GM18520 (cell line): Measurements from ENCODE around the gene GON4L.
"Not testable (repeated sequence)": the region's sequence is repeated elsewhere in the genome, so short reads cannot be mapped to it uniquely, and the experiment has no call there.

ENCODE experiments used
- ATAC-seq: cut with Tn5 transposase; IDR thresholded peaks from one replicate; pipeline ENCODE4 v1.9.1; 2021; ENCODE audit not compliant: unreplicated experiment

Gene GON4L

DNA sequence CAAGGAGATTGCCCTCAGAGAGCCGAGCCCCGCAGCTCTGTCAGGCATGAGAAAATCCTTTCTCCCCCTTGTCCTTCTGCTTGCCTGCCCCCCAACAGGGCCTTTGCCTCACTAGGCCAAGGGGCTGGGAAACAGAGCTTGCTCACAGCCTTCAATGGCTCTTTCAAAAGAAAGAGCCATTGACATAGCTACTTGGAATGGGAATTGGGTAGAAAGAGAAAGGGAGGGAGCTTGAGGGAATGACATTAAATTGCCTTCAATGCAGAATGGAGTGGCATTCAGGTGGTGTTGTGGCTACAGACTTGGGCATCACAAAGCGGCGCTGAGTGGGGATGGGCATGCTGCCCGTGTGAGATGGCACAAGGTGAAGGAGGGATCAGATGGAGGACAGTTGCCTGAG, 15.5 kb upstream of the GON4L start:
- no peak for ATAC-seq

DNA sequence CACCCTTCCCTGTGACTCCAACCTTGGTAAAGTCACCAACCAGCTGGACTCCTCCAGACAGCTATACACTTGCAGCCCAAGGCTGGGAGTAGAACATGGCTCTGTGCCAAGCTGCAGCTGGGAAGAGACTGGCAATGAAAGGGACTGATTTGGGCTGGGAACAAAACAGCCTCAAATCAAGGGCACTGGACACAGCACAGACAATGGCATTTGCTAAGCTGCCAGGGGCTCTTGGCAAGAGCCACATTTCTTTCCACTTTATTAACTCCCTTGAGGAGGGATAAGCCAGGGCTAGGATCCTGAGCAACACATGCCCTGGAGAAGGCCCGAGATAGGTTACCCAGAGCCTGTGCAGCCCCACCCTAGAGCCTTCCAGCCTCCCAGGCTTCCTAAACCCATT, 14.4 kb upstream of the GON4L start:
- no peak for ATAC-seq

DNA sequence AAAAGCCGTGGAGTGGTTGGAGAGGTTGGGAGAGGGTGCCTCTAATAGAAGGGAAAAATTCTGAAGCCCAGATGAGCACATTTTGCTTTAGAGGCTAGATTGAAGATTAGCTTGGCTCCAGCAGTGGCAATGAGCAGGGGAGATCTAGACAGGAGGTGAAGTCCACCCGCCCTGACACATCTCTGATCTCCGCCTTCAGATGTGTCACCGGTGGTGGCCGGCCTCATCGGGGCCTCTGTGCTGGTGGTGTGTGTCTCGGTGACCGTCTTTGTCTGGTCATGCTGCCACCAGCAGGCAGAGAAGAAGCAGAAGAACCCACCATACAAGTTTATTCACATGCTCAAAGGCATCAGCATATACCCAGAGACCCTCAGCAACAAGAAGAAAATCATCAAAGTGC, 10.8 kb upstream of the GON4L start:
- ATAC-seq: no peak

DNA sequence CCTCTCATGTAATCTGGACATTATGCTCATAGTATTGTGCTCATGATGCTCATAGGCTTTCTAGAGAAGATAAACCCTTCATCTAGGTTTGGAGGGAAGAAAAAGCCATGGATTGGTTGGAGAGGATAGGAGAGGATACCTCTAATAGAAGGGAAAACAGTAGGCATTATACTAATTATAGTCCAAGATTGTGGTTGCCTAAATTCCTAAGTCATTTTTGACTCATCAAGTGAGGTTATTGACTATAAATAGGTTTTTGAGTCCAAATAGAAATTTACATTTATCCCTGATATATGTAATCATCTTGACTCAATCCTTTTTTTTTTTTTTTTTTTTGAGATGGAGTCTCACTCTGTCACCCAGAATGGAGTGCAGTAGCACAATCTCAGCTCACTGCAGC, 7.4 kb upstream of the GON4L start:
- no peak for ATAC-seq

DNA sequence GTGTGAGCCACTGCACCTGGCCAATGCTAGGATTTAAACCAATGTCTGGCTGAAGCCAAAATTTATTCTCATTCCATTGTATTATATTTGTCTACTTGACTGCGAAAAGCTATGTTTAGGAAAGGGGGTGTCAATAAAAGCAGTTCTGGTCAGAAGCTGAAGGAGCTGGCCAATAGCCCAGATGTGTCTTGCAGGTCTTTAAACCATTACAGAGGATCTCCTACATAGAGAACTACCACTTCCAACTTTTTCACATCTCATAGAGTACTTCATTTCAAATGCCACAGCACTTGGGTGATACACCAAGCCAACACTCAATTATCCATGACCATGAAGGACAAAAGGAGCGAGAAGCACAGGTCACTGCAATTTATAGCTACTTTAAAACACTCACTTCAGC, 4.9 kb upstream of the GON4L start:
- no peak for ATAC-seq

DNA sequence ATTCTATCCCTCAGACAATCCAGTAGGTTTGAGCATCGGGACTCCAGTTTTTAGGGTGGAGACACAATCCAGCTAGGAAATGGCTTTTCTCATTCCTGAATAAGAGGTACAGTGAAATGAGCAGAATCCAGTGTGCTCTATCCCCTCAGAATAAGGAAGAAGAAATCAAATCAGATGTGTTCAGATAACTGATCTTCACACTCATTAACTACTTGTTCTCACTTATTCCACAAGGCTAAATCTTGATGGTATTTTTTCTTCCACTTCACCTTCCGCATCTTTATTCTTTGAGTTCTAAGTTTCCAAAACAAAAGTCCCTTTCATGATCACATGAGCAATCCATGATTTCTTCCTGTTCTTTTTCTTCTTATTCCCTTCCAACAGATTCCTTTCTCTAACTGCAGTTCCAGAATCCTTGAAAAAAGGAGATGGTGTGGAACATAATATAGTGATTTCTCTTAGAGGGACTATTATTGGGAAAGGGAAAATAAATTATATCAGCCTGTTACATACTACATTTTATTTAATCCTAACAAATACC, 4.0 kb upstream of the GON4L start:
- ATAC-seq: no peak

DNA sequence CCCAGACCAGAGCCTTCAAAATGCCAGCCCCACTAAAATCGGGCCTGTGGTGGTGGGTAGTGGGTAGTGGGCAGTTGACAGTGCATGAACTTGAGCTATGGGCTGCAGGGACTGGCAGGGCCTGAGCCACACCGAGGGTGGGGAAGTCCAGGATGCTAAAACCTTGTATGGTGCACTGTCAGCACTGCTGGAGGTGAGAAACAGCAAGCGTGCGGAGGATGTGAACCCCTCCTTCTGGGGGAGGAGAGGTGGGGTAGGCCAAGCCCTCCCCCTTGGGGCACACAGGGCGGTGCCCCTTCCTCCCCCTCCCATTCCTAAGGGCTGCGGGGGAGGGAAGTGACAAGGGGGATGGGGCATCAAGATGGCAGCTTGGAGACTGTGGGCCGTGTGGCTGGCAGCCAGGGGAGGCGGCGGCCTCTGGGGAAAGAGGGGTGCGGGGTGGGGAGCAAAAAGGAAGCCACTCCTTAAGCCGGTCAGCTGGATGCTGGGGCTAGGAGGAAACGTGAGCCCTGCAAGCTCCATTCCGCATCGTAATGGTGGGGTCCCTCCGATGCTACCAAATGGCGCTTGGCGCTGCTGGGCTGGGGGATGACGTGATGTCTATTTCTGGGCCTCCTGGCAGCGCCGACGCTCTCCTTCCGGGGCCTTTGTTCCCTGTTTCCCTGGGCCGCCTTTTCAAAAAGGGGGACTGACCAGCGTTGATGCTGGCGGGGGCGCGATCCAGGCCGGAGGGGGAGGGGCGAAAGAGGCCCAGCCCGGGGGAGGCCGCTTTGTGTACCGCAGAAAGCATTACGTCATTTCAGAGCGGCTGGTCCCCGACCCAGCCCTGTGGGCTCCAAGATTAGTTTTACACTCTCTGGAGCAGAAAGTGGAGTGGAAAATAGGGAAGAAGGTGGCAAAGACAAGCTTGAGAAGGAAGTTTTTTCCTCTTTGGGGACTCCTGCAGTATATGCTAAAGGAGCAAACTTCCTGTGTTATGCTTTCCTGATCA, 3.2 kb upstream of the GON4L start:
- no peak for ATAC-seq

DNA sequence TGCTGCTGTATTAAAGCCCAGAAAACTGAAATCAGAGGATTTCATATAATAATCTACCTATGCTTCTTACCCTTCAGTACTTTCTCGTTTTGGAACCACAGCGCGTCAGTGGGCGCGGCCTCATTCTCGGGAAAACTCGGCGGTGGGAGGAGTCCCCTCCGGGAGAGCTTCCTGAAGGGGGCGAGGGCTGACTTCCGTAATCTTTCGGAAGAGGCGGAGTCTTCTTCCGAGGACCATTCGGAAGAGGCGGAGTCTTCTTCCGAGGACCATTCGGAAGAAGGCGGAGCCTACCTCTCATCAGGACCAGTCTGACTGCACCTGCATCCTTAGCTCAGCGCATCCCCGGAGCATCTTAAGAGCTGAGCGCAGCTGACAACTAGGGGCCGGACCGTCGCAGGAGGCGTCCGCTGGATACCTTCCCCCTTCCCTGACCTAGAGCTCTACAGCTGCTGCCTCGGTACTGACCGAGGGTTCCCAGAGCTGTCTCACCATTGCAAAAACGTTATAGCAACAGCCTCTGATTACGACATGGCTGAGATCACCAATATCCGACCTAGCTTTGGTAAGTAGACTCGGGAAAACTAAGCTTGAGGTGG, 2.3 kb upstream of the GON4L start, which contains the start of gene SYT11:
Gene SYT11, plus strand, starts transcription at position 334 of the 596 bp plus-strand sequence. Its CDS starts 195 bp downstream, at position 529.
- peak; percentile 72 for ATAC-seq

DNA sequence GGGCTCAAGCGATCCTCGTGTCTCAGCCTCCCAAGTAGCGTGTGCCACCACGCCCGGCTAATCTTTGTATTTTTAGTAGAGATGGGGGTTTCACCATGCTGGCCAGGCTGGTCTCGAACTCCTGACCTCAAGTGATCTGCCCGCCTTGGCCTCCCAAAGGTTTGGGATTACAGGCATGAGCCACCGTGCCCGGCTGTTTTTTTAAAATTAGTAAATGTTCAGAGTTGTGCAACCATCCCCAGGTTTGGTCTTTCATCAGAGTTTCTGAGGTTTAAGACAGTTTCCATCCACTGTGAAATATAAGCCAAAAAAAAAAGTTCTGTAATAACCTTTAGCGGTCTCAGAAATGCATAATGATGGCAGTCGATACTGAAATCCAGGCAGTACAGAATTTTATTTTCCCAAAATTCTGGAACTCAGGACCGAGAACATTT, 1.8 kb upstream of the GON4L start:
- peak; percentile 3 for ATAC-seq

DNA sequence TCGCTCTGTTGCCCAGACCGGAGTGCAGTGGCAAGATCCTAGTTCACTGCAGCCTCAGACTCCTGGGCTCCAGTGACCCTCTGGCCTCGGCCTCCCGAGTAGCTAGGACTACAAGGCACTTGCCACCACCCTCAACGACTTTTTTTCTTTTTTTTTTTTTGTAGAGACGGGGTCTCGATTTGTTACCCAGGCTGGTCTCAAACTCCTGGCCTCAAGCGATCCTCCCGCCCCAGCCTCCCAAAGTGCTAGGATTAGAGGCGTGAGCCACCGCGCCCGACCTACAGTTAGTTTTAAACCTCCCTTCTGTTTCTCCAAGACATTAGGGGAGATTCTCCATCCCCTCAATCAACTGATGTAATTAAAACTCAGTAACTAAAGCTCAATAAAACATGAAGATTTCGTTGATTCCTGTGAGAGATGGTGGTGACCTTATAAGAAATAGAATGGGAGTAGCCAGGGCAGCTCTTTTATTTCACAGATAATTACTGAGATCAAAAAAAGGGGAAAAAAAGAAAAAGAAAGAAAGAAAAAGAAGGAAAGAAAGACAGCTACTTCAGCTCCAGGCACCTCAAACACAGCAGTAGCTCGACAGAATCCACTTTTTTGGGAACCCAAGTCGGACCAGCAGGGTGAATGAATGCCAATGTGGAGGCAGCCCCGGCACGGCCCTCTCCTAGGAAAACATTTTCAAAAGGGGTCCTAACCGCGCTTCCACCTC, 598 bp downstream of the GON4L start:
- ATAC-seq: no peak

DNA sequence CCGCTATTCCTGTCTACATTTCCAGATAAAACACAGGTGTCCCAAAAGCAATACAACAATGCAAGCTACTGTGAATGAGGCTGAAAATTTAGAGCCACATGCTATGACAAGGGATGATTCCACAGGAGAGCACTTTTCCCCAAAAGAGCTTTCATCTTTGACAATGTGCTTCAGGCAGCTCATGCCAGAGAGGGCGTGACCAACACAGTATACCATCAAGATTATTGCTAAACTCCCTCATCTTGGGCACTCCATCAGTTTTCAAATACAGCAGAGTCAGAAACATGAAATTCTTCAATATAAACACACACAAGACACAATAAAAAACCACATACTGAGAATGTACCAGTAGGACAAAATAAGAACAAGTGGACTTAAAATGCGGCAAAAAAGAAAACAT, 6.7 kb downstream of the GON4L start:
- no peak for ATAC-seq

DNA sequence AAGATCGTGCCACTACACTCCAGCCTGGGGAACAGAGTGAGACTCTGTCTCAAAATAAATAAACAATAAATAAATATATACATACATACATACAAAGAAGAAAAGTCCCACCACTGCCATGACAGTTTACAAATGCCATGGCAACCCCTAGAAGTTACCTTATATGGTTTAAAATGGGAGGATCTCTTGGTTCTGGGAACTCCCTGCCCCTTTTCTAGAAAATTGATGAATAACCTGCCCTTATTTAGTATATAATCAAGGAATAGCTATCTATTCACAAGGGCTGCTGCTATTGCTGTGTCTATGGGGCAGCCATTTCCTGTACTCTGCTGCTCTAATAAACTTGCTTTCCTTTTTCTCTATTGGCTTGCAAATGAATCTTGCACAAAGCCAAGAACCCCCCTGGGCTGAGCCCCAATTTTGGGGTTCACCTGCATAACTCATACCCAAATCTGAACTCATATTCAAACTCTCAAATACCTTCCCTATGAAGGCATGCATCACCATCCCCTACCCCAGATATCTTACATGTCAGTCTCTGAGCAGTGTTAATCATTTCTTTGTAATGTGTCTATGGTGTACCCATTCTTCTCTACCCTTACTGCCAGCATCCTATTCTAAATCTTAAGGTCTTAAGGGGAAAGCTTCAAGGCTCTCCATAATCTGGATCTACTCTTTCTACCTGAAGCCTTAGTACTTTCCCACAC, 9.0 kb downstream of the GON4L start:
- ATAC-seq: no peak

DNA sequence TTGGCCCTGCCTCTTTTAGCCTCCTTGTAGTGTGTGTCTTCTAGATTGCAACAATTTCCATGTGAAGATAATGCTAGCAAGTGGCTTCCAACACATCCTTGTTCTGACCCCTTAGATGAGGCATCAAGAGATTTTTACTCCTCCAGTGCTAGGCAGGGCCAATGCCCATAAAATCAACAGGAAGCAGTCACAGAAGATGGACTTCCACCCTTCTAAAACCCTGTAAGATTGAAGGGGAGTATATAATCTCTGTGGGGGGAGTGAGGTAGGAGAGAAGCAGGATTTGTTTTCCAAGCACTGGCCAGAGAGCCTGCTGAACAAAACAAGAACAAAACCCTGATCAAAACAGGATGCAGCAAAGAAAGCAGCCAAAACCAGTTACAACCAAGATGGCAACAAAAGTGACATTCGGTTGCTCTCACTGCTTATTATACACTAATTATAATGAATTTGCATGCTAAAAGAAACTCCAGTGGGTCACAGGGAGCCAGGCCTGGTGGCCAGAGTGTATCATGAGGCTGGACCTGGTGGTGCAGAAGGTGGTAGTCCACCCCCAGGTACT, 12.1 kb downstream of the GON4L start:
- no peak for ATAC-seq

DNA sequence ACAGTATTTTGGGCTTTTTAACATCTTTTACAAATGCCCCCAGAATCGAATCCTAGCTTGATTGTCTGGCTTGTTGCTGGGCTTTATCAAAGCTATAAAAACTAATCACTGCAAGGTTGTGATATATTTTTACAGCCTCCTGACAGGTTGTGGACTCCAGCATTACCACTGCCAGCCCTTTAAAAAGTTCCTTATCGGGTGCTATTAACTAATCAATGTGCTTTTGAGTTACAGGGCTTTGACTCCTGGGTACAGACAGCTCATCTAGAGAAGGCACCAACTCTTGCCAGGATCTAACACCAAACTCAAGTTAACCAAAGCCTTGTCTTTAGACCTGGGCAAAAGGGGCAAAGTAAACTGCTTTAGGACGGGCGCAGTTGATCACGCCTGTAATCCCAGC, 16.6 kb downstream of the GON4L start:
- no peak for ATAC-seq

DNA sequence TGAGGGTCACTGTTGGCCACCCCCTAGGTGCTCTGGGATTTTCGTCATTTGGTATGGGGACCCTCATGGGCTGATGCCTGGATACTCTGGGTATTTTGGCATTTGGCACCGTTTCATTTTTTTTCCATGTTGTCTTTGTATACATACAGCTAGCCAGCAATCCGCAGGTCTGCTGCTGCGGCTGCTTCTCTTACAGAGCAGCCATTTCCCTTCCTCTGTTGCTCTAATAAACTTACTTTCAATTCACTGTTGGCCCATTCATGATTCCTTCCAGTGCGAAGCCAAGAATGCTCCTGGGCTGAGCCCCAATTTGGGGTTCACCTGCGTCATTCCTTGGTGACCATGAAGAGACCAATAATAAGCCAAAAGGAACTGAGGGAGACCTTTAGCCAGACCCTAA, 21.5 kb downstream of the GON4L start:
- no peak for ATAC-seq

DNA sequence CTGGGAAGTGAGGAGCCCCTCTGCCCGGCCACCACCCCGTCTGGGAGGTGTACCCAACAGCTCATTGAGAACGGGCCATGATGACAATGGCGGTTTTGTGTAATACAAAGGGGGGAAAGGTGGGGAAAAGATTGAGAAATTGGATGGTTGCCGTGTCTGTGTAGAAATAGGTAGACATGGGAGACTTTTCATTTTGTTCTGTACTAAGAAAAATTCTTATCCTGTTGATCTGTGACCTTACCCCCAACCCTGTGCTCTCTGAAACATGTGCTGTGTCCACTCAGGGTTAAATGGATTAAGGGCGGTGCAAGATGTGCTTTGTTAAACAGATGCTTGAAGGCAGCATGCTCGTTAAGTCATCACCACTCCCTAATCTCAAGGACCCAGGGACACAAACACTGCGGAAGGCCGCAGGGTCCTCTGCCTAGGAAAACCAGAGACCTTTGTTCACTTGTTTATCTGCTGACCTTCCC, 22.1 kb downstream of the GON4L start:
- ATAC-seq: not testable (repeated sequence)

DNA sequence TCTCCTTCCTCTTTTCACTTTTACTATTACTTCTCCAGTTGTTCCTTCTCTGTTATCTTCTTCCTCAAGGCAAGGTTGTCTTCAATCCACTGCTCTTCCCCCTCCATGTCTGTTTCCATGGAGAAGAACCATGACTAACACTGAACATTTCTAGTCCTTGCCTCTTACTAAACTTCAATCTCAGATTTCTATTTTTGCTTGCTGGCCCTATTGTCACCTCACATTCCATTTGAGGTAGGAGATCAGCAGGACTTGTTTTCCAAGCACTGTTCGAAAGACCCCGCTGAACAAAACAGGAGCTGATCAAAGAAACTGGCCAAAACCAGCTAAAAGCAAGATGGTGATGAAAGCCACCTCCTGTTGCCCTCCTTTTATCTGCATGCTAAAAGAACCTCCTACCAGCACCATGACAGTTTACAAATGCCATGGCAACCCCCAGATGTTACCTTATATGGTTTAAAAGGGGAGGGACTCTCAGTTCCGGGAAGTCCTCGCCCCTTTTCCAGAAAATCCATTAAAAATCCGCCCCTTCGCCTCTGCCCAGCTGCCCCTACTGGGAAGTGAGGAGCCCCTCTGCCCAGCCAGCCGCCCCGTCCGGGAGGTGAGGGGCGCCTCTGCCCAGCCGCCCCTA, 22.6 kb downstream of the GON4L start:
- no peak for ATAC-seq

DNA sequence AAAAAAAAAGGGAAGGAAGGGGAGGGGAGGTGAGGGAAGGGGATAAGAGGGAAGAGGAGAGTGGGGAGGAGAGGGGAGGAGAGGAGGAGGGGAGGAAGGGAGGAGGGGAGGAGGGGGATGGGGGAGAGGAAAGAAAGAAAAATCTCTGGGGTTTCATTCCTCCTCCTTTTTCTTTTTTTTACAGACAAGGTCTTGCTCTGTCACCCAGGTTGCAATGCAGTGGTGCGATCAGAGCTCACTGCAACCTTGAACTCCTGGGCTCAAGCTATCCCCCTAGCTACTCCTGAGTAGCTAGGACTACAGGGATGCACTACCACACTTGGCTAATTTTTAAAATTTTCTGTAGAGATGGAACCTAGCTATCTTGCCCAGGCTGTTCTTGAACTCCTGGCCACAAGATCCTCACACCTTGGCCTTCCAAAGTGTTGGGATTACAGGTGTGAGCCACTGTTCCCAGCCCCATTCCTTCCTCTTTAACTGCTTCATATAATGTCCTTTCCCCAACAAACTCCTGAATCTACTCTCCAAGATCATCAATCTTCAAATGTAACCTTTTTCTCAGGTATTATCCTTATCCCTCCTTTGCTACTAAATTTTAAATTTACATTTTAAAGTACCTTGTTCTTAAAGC, 23.2 kb downstream of the GON4L start:
- ATAC-seq: no peak

DNA sequence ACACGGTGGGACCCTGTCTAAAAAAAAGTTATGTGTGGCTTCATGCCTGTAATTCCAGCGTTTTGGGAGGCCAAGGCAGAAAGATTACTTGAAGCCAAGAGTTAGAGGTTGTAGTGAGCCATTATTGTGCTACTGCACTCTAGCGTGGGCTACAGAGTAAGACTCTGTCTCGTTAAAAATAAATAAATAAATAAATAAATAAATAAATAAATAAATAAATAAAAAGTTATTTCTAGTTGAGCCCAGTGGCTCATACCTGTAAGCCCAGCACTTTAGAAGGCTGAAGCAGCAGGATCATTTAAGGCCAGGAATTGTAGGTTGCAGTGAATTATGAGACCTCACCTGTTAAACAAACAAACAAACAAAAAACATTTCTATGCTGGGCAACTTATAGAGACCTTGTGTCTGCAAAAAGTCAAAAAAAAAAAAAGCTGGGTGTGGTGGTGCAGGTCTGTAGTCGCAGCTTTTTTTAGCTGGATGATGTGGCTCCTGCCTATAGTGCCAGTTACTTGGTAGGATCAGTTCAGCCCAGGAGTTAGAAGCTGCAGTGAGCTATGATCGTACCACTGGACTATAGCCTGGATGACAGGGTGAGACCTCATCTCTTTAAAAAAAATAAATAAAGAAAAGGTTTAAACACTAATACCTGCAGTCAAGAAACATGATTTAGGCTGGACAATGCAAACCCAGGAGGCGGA, 25.6 kb downstream of the GON4L start:
- ATAC-seq: no peak
